Measurements from ENCODE around the gene PRSS38. TPM values are rescaled to one million over a fixed set of nuclear protein-coding genes. Genes with fewer than 3 reads are reported as not detected.

Gene PRSS38
- total RNA-seq, 1 experiment from 2014 or later: not detected

GRCh38 chr1:227891955-227892488, 76.5 kb downstream of the PRSS38 start:
- Histone ChIP-seq H3K9me2 (ENCODE audit: insufficient read depth) (no peaks in the 10 kb centered on the region), H3K27me3 (ENCODE audit: insufficient read depth, low read length) (no peaks in the 10 kb centered on the region), H3K79me2 (ENCODE audit: insufficient read depth, low read length) (no peaks in the 10 kb centered on the region), H2AFZ (ENCODE audit: low read depth, low read length, poor library complexity, severe bottlenecking) (no peak overlapping the region), H3K27ac (ENCODE audit: low read depth, low read length) (no peak overlapping the region), H3K4me1 (ENCODE audit: control insufficient read depth in 1 of 2, insufficient read depth in 2 of 2, low read length in 2 of 2) (peaks cover 5 to 27% of the 10 kb centered on the region in 2 experiments; a peak in 3 of 4 replicates), H3K9me3 (ENCODE audit: control insufficient read depth in 1 of 2, insufficient read depth in 1 of 2, low read depth in 1 of 2, low read length in 2 of 2) (no peaks in the 10 kb centered on the region), H3K9ac (ENCODE audit: low read length) (no peak overlapping the region), H3K4me3 (replicated peaks in 1 of 2; ENCODE audit: low read depth in 1 of 2, low read length in 2 of 2) (no peak overlapping the region), H4K20me1 (ENCODE audit: insufficient read depth) (no peaks in the 10 kb centered on the region), H3K36me3 (ENCODE audit: control insufficient read depth in 1 of 2, insufficient read depth in 2 of 2, low read length in 2 of 2) (no peaks in the 10 kb centered on the region), H3K4me2 (ENCODE audit: low read length) (peak overlapping the region; percentile 35)
- ChIA-PET CTCF (no interaction called here), RAD21 (ENCODE audit: low non-redundant PET in 1 of 2, low total read pairs in 2 of 2, uncharacterized antibody in 2 of 2, unreplicated experiment in 2 of 2) (no interaction called here), POLR2A (no interaction called here)
- intact Hi-C loops (cut with micrococcal nuclease): no loop called here
- no TSS peak for BruUV-seq (replicated peaks)
- DNase-seq (ENCODE audit: low read depth, low spot score) (no peak), ATAC-seq (no peak)
- TF ChIP-seq SRF (IDR thresholded peaks at IDR 0.05; ENCODE audit: low read depth): no peak
- no peak for TF ChIP-seq CBX3 (IDR thresholded peaks at IDR 0.05; ENCODE audit: low read depth)
- TF ChIP-seq POLR2AphosphoS5 (IDR thresholded peaks at IDR 0.05; ENCODE audit: low read depth, low read length): no peak
- no peak for TF ChIP-seq ATF3 (IDR thresholded peaks at IDR 0.05)
- TF ChIP-seq JUND (IDR thresholded peaks at IDR 0.05): no peak
- no peak for TF ChIP-seq ZFX (IDR thresholded peaks at IDR 0.05)
- no peak for TF ChIP-seq CTCF (IDR thresholded peaks at IDR 0.05 in 2 of 3, conservative IDR thresholded peaks at IDR 0.05 in 1 of 3; ENCODE audit: borderline replicate concordance in 1 of 3, insufficient read depth in 1 of 3, low read depth in 2 of 3, low read length in 2 of 3)
- TF ChIP-seq EZH2 (IDR thresholded peaks at IDR 0.05): no peak
- no peak for TF ChIP-seq SP1 (IDR thresholded peaks at IDR 0.05; ENCODE audit: low read depth)
- no peak for TF ChIP-seq FOSL1 (IDR thresholded peaks at IDR 0.05; ENCODE audit: low read depth)
- TF ChIP-seq EZH2phosphoT487 (IDR thresholded peaks at IDR 0.05; ENCODE audit: borderline replicate concordance): no peak
- no peak for TF ChIP-seq MAX (IDR thresholded peaks at IDR 0.05)
- TF ChIP-seq ZNF274 (IDR thresholded peaks at IDR 0.05; ENCODE audit: low read depth, low read length): no peak
- no peak for TF ChIP-seq POLR2A (IDR thresholded peaks at IDR 0.05; ENCODE audit: borderline replicate concordance, extremely low read depth, insufficient read depth, insufficient read length)
- no peak for TF ChIP-seq ZBTB33 (IDR thresholded peaks at IDR 0.05; ENCODE audit: extremely low read depth, insufficient replicate concordance, low read length)
- no peak for TF ChIP-seq EGR1 (IDR thresholded peaks at IDR 0.05; ENCODE audit: low read depth)
- no peak for TF ChIP-seq SIN3A (IDR thresholded peaks at IDR 0.05; ENCODE audit: low read depth)
